A673 (cell line): ENCODE measurements around the gene MDN1.

Source experiments
- CTCF ChIP-seq: fragments of 300-800, 200-600 bp; sonication (generic); conservative IDR thresholded peaks from 2 replicates; pipeline ENCODE4 v1.5.1; 2017; ENCODE audit warnings: low read depth, mild to moderate bottlenecking, antibody characterized with exemption, low read length, moderate library complexity, mixed read lengths
- EZH2 ChIP-seq: fragments of 200-600 bp; sonication (generic); IDR thresholded peaks from 2 replicates; pipeline ENCODE4 v1.6.1; 2017; ENCODE audit warnings: borderline replicate concordance, low read depth, mild to moderate bottlenecking, mixed read lengths, antibody characterized with exemption, low read length; ENCODE audit not compliant: poor library complexity, severe bottlenecking

- TF ChIP-seq CTCF (no peak), EZH2 (no peak)
Observed at GRCh38 chr6:89649682-89650081, 169.9 kb downstream of the MDN1 start.
